Stimulated activated CD8-positive, alpha-beta memory T cell treated with anti-CD3 and anti-CD28 coated beads, Interleukin-15, amount 100 ng/mL, for 1 hour (primary cell): ENCODE results near the gene FXR1.
"Not testable (repeated sequence)": the region's sequence is repeated elsewhere in the genome, so short reads cannot be mapped to it uniquely, and the experiment has no call there.

Source experiments
- DNase-seq: peaks from one replicate; pipeline ENCODE4 v3.0.0-alpha.2; 2020; ENCODE audit warnings: low read depth

The FXR1 gene

DNA sequence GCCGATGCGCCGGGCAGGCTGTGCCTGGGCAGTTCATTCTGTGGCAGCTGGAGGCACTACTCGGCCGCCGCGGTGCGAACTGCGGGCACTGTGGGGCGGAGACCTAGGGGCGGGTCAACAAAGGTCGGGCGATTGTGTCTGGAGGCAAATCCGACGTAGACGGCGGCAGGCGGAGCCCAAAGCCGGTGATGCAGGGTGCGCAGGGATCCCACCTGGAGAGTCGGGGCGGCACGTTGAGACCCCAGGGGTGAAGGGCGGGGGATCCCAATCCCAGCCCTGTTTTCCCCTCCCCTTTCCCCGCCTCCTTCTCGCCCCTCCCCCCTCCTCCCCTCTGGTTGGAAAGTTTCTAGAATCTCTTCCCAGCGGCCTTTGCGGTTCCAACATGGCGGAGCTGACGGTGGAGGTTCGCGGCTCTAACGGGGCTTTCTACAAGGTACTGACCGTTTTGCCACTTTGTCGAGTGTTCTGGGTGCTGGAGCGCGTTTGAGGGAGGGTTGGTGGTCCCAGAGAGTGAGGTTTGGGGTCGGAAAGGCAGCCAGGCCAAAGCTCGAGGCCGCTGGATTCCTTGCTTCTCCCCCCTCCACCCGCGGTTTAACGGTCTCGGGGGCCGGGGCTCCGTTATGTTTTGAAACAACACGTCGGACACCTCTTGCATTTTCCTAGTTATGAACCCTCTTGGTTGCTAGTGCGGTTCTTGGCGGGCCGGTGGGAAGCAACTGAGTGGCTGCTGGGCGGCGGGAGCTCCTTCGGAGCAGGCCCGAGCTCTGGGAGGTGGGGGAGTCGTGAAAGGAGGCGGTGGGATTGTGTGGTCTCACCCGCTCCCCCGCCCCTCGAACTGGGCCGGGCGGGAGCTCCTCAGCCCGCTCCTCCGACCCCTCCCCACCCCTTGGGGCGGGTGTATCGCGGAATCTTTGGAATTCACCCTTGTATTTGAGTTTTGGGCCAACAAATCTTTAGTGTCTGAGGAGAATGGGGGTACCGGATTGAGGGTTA is at the start of gene FXR1:
TSS of gene FXR1 (plus strand) at position 367 of the 993 bp plus-strand sequence. CDS start at position 383, 16 bp downstream.
- peak; percentile 83 for DNase-seq

DNA sequence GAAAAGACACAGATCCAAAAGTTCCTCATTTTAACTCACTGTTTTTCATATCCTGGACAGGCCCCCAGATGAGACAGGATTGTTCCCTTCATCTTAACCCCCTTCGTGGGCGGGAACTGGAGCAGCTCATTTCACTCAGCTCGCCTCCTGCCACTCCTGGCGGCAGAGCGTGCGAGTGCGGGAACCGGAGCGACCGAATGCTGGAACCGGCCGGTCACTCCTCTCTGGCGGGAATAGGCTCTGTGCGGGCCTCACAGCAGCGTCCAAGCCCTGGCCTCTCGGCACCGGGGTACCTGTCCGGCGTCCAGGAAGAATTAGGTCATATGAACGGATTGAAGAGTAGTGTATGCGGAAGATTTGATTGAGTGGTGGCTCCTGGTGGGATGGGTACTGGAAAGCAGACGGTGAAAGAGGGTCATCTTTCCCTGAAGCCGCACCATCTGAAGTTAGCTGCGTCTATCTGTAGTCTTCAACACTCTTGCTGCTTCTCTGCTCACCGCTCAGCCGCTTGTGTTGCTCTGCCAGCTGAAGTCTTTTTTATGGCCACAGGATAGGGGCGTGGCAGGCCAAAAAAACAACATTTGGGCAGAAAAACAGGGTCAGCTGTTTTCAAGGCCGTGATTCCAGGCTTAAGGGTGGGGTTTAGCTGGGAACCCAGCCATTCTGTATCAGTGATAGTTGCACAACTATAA is 42.3 kb upstream of the FXR1 start:
- DNase-seq = no peak

GRCh38 chr3:180871901-180872300 is 40.6 kb upstream of the FXR1 start:
- DNase-seq = no peak

DNA sequence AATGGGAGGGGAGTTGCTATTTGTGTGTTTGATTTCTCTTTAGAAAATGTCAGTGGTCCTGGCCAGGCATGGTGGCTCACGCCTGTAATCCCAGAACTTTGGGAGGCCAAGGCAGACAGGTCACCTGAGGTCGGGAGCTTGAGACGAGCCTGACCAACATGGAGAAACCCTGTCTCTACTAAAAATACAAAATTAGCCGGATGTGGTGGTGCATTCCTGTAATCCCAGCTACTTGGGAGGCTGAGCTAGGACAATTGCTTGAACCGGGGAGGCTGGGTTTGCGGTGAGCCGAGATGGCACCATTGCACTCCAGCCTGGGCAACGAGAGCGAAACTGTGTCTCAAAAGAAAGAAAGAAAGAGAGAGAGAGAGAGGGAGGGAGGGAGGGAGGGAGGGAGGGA is 40.0 kb upstream of the FXR1 start:
- DNase-seq = not testable (repeated sequence)

DNA sequence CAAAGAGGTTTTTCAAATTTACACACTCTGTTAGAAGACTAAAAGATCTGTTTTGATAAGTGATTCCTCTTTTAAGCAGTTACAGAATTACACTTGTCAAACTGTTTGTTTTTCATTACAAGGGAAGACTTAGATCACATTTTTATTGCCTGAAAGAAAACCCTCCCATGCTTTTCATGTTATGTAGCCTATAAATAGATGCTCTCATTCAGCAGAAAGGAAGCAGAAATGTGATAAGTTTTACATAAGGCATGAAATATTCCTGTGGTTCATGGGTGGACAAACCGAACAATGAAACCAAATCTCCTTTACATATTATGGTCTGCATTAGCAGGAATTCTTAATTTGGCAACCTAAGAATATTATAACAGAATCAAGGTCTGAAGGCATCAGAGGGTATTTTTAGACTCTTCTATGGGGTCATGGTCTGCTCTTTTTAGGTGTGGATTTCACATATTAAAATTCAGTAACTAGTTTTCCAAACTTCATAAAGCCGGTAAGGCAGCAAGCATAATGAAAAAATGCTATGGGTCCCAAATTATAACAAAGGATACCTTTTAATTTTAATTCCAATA is 37.3 kb upstream of the FXR1 start:
- DNase-seq = no peak

- DNase-seq = no peak
Observed at GRCh38 chr3:180881065-180881801, 31.2 kb upstream of the FXR1 start.

DNA sequence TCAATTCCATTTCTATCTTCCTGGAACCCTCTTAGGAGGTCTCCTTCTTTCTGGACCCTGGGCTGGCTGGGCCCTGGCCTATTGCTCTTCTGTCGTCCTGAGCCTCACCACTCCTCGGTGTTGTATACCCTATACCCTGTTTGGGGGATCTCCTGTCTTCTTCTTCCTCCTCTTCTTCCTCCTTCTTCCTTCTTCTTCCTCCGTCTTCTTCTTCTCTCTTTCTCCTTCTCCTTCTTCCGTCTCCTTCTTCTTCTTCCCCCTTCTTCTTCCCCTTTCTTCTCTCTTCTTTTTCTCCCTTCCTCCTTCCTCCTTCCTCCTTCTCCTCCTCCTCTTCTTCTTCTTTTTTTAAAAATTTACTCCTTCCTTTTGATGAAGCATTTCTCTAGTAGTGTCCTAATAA is 30.4 kb upstream of the FXR1 start:
- no peak for DNase-seq

- DNase-seq = no peak
Observed at GRCh38 chr3:180888992-180889560, 23.4 kb upstream of the FXR1 start.

- no peak for DNase-seq
Observed at GRCh38 chr3:180898572-180898971, 13.9 kb upstream of the FXR1 start.

DNA sequence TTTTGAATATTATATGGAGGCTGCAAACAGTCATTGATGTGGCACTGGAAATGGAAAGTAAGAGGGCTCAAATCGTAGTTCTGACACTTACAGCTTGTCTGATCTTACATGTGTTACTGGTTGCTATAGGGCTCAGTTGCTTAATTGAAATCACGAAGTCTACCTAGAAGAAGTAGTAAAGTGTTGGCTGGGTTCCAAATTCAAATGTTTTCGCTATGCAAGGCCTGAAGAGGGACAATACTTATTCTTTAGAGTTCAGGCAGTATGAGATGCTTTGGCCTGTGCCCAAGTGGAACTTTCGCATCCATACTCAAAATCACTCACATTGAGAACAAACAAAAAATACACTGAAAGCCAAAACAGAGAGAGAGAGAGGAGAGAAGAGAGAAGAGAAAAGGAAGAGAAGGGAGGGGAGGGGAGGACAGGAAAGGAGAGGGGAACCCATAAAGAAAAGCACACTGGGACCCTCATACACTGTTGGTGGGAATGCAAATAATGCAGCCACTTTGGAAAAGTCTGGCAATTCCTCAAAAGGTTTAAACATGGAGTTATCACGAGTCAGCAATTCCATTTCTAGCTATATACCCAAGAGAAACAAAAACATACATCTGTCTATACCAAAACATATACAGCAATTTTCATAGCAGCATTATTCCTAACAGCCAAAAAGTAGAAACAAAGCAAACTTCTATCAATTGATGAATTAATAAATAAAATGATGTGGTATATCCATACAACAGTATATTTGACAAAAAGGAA is 2.9 kb upstream of the FXR1 start:
- no peak for DNase-seq

DNA sequence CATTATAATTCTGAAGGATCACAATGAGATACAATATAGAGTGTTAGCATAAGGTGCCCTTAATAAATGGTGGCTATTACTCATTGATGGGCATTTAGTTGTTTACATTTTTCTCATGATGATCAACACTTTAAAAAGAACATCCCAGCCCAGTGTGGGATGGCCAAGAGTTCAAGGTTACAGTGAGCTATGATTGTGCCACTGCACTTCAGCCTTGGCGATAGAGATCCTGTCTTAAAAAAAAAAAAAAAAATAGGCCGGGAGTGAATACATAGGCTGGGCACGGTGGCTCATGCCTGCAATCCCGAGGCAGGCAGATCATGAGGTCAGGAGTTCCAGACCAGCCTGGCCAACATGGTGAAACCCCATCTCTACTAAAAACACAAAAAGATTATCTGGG is 1.6 kb upstream of the FXR1 start:
- no peak for DNase-seq

- no peak for DNase-seq
Observed at GRCh38 chr3:180911876-180912303, 580 bp upstream of the FXR1 start.

- no peak for DNase-seq
Observed at GRCh38 chr3:180913581-180914404, 1.3 kb downstream of the FXR1 start.

DNA sequence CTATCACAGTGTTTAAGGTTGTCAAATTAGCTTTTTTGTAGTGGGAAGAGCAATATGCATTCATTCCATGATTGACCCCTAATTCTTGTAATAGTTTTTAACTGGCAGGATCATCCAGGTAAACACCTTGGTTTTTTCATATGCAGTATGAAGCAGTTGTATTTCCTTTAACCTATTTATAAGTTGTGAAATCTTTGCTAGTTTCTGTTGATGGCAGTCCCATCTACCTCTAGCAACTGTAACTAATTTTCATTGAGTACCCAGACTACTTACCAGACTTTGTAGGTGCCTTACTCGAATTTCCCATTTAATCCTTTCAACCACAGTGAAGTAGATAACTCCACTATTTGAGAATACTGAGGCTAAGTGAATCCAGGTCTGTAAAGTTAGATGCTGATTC is 6.1 kb downstream of the FXR1 start:
- DNase-seq = no peak

- no peak for DNase-seq
Observed at GRCh38 chr3:180922242-180922641, 9.8 kb downstream of the FXR1 start.

GRCh38 chr3:180923561-180923960 is 11.1 kb downstream of the FXR1 start:
- no peak for DNase-seq

DNA sequence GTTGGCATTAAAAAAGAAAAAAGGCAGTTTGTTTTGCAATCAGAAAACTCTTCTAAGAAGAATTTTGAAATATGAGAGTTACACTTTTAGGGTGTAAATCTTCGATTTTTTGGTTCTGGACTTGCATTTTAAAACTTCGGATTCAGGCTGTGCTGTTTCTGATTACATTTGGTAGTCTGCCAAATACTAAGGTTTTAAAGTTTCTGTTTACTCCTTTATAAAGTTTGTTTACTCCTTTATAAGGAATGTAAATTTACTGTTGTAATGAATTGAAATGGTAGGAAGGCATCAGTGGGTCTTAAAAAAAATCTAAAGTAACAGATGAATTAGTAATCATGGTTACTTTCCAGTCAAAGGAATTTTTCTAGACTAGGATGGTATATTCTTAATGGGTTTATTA is 14.1 kb downstream of the FXR1 start:
- DNase-seq = no peak

DNA sequence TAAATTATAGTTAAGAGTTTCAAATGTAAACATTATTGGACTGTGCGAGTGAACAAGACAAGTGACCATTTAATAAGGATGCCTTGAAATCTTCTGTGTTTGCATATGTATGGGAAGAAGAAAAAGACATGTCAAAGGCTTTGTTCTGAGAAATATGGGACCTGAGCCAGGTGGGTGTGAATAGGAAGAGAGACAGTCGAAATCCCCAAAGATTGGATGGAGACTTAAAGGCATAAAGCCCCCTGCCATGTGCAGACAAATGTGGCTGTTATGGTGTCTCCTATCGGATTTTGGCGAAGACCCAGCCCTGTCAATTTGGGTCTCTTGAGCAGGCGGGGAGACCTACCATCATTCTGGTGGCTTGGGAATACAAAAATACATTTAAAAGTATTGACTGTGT is 16.9 kb downstream of the FXR1 start:
- no peak for DNase-seq

DNA sequence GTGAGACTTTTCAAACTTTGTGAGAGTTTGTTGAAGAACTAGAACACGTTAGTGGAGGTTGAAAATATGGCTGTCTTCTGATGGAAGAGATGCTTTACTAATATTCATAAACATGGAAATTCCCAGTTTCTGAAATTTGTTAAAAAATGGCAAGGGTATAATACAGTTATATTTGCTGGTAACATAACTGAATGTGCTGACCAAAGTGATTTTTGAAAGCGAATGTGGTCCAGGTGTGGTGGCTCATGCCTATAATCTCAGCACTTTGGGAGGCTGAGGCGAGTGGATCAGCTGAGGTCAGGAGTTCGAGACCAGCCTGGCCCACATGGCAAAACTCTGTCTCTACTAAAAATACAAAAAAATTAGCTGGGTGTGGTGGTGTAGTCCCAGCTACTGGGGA is 18.1 kb downstream of the FXR1 start:
- DNase-seq = no peak

DNA sequence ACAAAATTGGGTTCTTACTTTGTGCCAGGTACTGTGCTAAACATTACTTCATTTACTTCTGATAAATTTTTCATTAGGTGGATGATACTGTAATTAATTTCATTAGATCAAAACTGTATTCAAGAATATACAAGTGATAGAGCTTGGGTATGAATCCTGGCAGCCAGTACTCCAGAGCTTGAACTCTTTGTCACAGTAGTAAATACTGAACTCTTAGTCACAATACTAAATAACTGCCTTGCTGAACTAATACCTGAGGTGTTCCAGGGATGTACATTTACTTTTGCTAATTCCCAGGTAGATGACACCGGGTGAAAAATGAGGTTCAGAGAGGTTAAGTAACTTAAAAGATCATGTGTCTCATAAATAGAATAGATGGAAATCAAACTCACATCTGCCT is 20.3 kb downstream of the FXR1 start:
- no peak for DNase-seq
